GM08714 (cell line): ENCODE measurements around the gene KCNJ14.

Experiments used
- H3K4me3 ChIP-seq: fragments of 200-500 bp; sonication (Bioruptor generic); 2 replicates; pipeline ENCODE4 v1.5.1; 2014; ENCODE audit warnings: mild to moderate bottlenecking, low read length, inconsistent platforms
- ZNF274 ChIP-seq: IDR thresholded peaks from 2 replicates; pipeline ENCODE4 v1.6.1; 2012; ENCODE audit warnings: mild to moderate bottlenecking, low read depth, low read length

The KCNJ14 gene

DNA sequence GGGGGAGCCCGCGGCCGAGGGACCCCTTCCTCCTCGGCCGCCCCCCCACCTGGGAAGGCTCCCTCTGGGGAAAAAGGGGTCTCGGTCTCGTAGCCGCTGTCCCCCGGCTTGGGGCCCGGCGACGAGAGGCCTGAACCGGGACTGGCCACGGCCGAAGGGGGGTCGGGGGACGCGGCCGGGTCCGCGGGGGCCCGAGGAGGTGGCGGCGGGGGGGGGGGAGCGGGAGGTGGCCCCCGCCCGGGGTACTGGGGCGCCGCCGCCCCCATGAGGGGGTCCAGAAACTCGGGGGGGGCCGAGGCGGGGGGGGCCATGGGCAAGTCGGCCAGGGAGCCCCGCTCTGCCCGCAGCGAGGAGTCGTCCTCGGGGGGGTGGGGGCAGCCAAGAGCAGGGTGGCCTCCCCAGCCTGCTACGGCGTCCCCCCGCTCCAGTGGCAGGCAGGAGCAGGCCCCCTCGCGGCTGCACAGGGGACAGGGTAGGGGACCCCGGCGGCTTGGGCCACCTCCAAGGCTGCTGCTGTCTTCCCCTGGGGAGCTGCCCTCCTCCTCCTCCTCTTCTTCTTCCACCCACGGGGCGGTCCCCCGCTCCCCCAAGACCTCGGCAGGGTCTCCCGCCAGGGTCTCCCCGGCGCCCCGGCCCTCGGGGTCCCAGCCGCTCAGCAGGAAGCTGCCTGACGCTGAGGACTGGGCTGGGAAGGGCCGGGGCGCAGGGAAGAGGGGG, 43.4 kb downstream of the KCNJ14 start:
- TF ChIP-seq ZNF274 = no peak
- H3K4me3 ChIP-seq = no peak overlapping the region

DNA sequence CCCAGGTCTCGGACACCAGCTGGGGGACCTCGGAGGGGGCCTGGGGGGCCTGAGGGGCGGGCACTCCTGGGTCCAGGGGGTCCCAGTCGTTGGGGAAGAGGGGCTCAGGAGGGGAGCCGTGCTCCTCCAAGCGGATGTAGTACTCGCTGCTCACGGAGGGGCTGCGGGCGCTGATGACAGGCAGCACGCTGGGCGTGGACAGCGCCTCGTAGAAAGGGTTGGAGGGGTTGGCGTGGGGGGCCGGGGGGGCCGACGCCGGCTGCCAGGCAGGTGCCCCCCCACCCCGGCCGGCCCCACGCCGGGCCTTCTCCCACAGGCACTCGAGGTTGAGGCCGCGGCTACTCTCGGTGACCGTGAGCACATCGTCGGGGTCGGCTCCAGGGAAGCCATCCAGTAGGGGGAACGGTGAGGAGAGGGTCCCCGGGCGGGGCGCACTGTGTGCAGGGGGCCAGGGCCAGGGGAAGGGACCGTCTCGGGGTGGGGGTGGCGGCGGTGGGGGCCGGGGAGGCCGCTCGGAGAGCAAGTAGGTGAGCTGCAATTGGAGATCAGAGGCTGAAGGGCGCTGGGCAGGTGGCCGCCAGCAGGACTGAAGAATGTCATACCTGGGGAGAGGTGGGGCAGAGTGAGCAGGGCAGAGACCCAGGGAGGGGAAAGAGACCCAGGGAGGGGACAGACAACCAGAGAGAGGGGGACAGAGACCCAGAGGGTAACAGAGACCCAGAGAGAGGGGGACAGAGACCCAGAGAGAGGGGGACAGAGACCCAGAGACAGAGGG, 44.1 kb downstream of the KCNJ14 start:
- no peak for TF ChIP-seq ZNF274
- H3K4me3 ChIP-seq = no peak overlapping the region

GRCh38 chr19:48500830-48501493, 45.6 kb downstream of the KCNJ14 start:
- no peak for TF ChIP-seq ZNF274
- H3K4me3 ChIP-seq = no peak overlapping the region

DNA sequence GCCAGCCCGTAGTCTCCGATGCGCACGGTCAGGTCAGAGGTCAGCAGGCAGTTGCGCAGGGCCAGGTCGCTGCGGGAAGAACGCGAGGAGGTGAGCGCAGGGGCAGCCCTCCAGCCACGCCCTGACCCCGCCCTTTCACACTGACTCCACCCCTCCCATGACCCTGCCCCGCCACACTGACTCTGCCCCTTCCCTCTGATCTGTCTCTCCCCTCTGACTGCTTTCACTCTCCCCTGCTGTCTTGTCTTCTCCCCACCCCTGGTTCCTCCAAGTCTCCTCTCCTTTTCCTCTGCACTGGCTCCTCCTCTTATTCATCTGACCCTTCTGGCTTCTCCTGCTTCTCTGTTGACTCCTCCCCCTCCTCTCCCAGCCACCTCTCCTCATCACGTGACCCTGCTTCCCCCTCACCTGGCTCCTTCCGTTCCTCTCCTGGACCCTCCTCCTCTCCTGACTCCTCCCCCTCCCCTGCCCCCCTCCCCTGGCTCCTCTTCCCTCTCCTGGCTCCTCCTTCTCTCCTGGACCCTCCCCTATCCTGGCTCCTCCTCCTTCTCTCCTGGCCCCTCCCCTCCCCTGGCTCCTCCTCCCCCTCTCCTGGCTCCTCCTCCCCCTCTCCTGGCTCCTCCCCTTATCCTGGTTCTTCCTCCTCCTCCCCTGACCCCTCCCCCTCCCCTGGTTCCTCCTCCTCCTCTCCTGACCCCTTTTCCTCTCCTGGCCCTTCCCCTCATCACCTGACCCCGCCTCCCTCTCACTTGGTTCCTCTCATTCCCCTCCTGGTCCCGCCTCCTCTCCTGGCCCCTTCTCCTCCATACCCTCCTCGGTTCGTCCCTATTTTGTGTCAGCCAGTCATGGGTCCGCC, 46.3 kb downstream of the KCNJ14 start:
- no peak for TF ChIP-seq ZNF274
- no peak overlapping the region for H3K4me3 ChIP-seq

DNA sequence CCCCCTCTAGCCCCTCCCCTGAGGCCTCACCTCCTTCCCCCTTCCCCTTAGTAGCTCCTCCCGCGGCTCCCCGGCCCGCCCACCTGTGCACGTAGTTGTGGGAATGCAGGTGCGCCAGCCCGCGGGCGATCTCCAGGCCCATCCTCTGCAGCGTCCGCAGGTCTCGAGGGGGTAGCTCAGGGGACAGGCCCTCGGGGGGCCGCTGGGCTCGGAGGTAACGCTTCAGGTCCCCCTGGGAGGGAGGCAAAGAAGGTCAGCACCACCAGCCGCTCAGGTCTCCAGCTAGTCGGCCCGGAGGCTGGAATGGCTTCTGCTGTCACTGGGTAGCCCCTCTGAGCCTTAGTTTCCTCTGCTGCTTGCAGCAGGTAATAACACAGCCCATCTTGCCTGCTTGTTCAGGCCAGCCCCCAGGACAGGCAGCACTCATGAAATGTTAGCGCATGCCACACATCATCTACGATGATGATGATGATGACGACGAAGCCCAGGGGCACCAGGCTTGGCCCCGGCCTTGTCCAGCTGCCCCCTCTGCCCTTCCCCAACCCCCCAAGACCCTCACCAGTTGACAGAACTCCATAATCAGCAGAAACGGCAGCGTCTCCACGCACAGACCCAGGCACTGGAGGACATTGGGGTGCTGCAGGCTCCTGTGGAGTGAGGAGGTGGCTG, 47.1 kb downstream of the KCNJ14 start:
- TF ChIP-seq ZNF274 = no peak
- no peak overlapping the region for H3K4me3 ChIP-seq

DNA sequence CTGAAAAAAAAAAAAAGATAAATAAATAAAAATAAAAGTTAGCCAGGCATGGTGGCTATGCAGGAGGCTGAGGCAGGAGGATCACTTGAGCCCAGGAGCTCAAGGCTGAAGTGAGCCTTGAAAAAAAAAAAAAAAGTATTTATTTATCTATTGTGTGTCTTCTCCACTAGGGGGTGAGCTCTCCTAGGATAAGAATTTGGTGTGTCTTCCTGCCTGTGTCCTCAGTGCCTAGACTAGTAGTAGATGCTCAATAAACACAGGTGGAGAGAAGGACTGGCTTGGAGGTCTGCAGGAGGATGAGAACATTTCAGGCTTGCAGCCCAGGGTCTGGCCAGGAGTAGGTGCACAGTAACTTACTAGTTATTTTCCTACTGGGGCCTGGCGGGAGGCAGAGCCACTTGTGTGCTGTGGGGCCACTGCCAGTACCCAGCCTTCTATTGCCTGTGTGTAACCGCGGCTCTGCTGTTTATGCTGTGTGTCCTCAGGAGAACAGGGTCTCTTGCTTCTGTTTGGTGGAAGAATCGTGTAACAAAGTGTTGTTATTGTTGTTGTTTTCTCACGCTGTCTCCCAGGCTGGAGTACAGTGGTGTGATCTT, 50.9 kb downstream of the KCNJ14 start:
- TF ChIP-seq ZNF274 = no peak
- no peak overlapping the region for H3K4me3 ChIP-seq

GRCh38 chr19:48507911-48508439, 52.6 kb downstream of the KCNJ14 start:
- TF ChIP-seq ZNF274 = no peak
- H3K4me3 ChIP-seq = no peak overlapping the region

GRCh38 chr19:48508729-48509411, 53.5 kb downstream of the KCNJ14 start:
- no peak overlapping the region for H3K4me3 ChIP-seq
- no peak for TF ChIP-seq ZNF274

GRCh38 chr19:48509467-48510194, 54.3 kb downstream of the KCNJ14 start:
- H3K4me3 ChIP-seq = no peak overlapping the region
- TF ChIP-seq ZNF274 = no peak

GRCh38 chr19:48510421-48511268, 55.3 kb downstream of the KCNJ14 start:
- H3K4me3 ChIP-seq = no peak overlapping the region

GRCh38 chr19:48511321-48511731, 56.0 kb downstream of the KCNJ14 start:
- TF ChIP-seq ZNF274 = no peak
- H3K4me3 ChIP-seq = no peak overlapping the region

More at GRCh38 chr19:48510421-48511268, 55.3 kb downstream of the KCNJ14 start:
- TF ChIP-seq ZNF274 = no peak
